Gastroesophageal sphincter (tissue), 3 donors: ENCODE data around the gene CNNM1.

Experiments
- EP300 ChIP-seq: sonication (generic); formaldehyde crosslinking; IDR thresholded peaks from one replicate; pipeline ENCODE4 v1.6.1; 2017; ENCODE audit warnings: antibody characterized with exemption, mild to moderate bottlenecking
- POLR2A ChIP-seq, 2 donors: fragments of 450-650 bp; IDR thresholded peaks; one replicate each; pipeline ENCODE4 v1.6.1; 2017; ENCODE audit warnings: antibody characterized with exemption in 2 of 2, mild to moderate bottlenecking in 2 of 2, moderate library complexity in 1 of 2
- POLR2AphosphoS5 ChIP-seq: sonication (generic); formaldehyde crosslinking; IDR thresholded peaks from one replicate; pipeline ENCODE4 v1.6.1; 2017; ENCODE audit warnings: antibody characterized with exemption
- TF ChIP-seq, protein P1 (sequence below), 4 experiments: fragments of 200-600 bp in 2 of 4; fragments of 450-650 bp in 2 of 4; sonication (generic) in 1 of 4; IDR thresholded peaks; one replicate each; pipeline ENCODE4 v1.5.1; 2017 to 2019; ENCODE audit warnings: antibody characterized with exemption in 4 of 4, mild to moderate bottlenecking in 2 of 4, moderate library complexity in 2 of 4

DNA sequence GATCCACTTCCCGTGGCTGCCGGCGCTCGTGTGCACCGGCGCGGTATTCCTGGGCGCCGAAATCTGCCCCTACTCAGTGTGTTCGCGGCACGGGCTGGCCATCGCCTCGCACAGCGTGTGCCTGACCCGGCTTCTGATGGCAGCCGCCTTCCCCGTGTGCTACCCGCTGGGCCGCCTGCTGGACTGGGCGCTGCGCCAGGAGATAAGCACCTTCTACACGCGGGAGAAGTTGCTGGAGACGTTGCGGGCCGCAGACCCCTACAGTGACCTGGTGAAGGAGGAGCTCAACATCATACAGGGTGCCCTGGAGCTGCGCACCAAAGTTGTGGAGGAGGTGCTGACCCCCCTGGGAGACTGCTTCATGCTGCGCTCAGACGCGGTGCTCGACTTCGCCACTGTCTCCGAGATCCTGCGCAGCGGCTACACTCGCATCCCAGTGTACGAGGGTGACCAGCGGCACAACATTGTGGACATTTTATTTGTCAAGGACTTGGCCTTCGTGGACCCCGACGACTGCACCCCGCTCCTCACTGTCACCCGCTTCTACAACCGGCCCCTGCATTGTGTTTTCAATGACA, 1.3 kb downstream of the CNNM1 start:
- TF ChIP-seq POLR2A (IDR thresholded peaks at IDR 0.05) (no peak), POLR2AphosphoS5 (no peak), EP300 (no peak)
- TF ChIP-seq, protein P1, sequence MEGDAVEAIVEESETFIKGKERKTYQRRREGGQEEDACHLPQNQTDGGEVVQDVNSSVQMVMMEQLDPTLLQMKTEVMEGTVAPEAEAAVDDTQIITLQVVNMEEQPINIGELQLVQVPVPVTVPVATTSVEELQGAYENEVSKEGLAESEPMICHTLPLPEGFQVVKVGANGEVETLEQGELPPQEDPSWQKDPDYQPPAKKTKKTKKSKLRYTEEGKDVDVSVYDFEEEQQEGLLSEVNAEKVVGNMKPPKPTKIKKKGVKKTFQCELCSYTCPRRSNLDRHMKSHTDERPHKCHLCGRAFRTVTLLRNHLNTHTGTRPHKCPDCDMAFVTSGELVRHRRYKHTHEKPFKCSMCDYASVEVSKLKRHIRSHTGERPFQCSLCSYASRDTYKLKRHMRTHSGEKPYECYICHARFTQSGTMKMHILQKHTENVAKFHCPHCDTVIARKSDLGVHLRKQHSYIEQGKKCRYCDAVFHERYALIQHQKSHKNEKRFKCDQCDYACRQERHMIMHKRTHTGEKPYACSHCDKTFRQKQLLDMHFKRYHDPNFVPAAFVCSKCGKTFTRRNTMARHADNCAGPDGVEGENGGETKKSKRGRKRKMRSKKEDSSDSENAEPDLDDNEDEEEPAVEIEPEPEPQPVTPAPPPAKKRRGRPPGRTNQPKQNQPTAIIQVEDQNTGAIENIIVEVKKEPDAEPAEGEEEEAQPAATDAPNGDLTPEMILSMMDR (IDR thresholded peaks at IDR 0.05), result no peak
